Liver (tissue), 9 donors: ENCODE measurements around the gene JAG1. TPM values are rescaled to one million over a fixed set of nuclear protein-coding genes. Genes with fewer than 3 reads are reported as not detected.

Experiments used
- DNase-seq: peaks from one replicate; pipeline ENCODE4 v3.0.0-alpha.2; 2017; ENCODE audit warnings: low spot score
- H3K27ac ChIP-seq, 2 donors: one replicate each; pipeline ENCODE4 v1.7.0; 2013; ENCODE audit warnings: inconsistent platforms in 2 of 2, low read length in 2 of 2, control low read depth in 1 of 2, low read depth in 1 of 2, mild to moderate bottlenecking in 1 of 2
- H3K27me3 ChIP-seq, 4 donors: one replicate each; pipeline versions ENCODE4 v1.6.1 to v1.7.0; 2013; ENCODE audit warnings: low read length in 3 of 4, inconsistent platforms in 1 of 4, mild to moderate bottlenecking in 1 of 4, moderate library complexity in 1 of 4; ENCODE audit not compliant: control insufficient read depth in 4 of 4, insufficient read depth in 4 of 4
- H3K36me3 ChIP-seq, 4 donors: one replicate each; pipeline versions ENCODE4 v1.6.1 to v1.7.0; 2013; ENCODE audit warnings: low read length in 3 of 4, mild to moderate bottlenecking in 3 of 4, low read depth in 1 of 4, moderate library complexity in 1 of 4; ENCODE audit not compliant: control insufficient read depth in 4 of 4, insufficient read depth in 3 of 4
- H3K4me1 ChIP-seq, 4 donors: one replicate each; pipeline versions ENCODE4 v1.6.1 to v1.7.0; 2013; ENCODE audit warnings: low read length in 3 of 4, mild to moderate bottlenecking in 3 of 4, moderate library complexity in 1 of 4; ENCODE audit not compliant: control insufficient read depth in 4 of 4, insufficient read depth in 4 of 4
- H3K4me3 ChIP-seq, 3 donors: one replicate each; pipeline versions ENCODE4 v1.6.1 to v1.7.0; 2013; ENCODE audit warnings: low read length in 3 of 3, control low read depth in 1 of 3, low read depth in 1 of 3, mild to moderate bottlenecking in 1 of 3
- H3K9ac ChIP-seq, 2 donors: one replicate each; pipeline ENCODE4 v1.7.0; 2013; ENCODE audit warnings: low read length in 2 of 2, mild to moderate bottlenecking in 2 of 2, moderate library complexity in 2 of 2, control low read depth in 1 of 2, low read depth in 1 of 2
- H3K9me3 ChIP-seq, 4 donors: one replicate each; pipeline versions ENCODE4 v1.6.1 to v1.7.0; 2013; ENCODE audit warnings: low read length in 3 of 4; ENCODE audit not compliant: control insufficient read depth in 4 of 4
- CTCF ChIP-seq: fragments of 150-350 bp; IDR thresholded peaks from 2 replicates; pipeline ENCODE4 v1.5.1; 2017; ENCODE audit warnings: improper control_type of control experiment, low read depth, low read length; ENCODE audit not compliant: missing input control
- EGR1 ChIP-seq, 2 donors: IDR thresholded peaks; 2 replicates each; pipeline ENCODE4 v1.6.1; 2016 to 2018; ENCODE audit warnings: antibody characterized with exemption in 2 of 2, low read depth in 2 of 2
- FOXA1 ChIP-seq: IDR thresholded peaks from 2 replicates; pipeline ENCODE4 v1.6.1; 2016; ENCODE audit warnings: antibody characterized with exemption
- FOXA2 ChIP-seq: IDR thresholded peaks from 2 replicates; pipeline ENCODE4 v1.6.1; 2016; ENCODE audit warnings: antibody characterized with exemption
- GABPA ChIP-seq, 2 donors: IDR thresholded peaks in 1 of 2; conservative IDR thresholded peaks in 1 of 2; 2 replicates each; pipeline ENCODE4 v1.6.1; 2016; ENCODE audit warnings: antibody characterized with exemption in 2 of 2, mild to moderate bottlenecking in 1 of 2, moderate library complexity in 1 of 2
- HNF4A ChIP-seq, 2 donors: conservative IDR thresholded peaks; 2 replicates each; pipeline ENCODE4 v1.6.1; 2016; ENCODE audit warnings: antibody characterized with exemption in 2 of 2, mild to moderate bottlenecking in 2 of 2
- NR2F2 ChIP-seq: IDR thresholded peaks from 2 replicates; pipeline ENCODE4 v1.6.1; 2016; ENCODE audit warnings: antibody characterized with exemption
- RAD21 ChIP-seq, 2 donors: IDR thresholded peaks; 2 replicates each; pipeline ENCODE4 v1.6.1; 2016; ENCODE audit warnings: antibody characterized with exemption in 2 of 2, mild to moderate bottlenecking in 2 of 2
- RXRA ChIP-seq, 2 donors: IDR thresholded peaks; 2 replicates each; pipeline ENCODE4 v1.6.1; 2017 to 2018; ENCODE audit warnings: antibody characterized with exemption in 2 of 2, mild to moderate bottlenecking in 1 of 2
- SP1 ChIP-seq: IDR thresholded peaks from 2 replicates; pipeline ENCODE4 v1.6.1; 2018; ENCODE audit warnings: antibody characterized with exemption, mild to moderate bottlenecking
- TAF1 ChIP-seq: conservative IDR thresholded peaks from 2 replicates; pipeline ENCODE4 v1.6.1; 2016; ENCODE audit warnings: antibody characterized with exemption, mild to moderate bottlenecking
- YY1 ChIP-seq: IDR thresholded peaks from 2 replicates; pipeline ENCODE4 v1.6.1; 2016; ENCODE audit warnings: antibody characterized with exemption, mild to moderate bottlenecking
- ZBTB33 ChIP-seq: IDR thresholded peaks from 2 replicates; pipeline ENCODE4 v1.6.1; 2016; ENCODE audit warnings: antibody characterized with exemption
- WGBS: extraction: QIAGEN DNeasy Blood & Tissue Kit; methylation state at CpG from one replicate; pipeline ENCODE4 v1.1.7; 2013; 5-methylcytosine and 5-hydroxymethylcytosine counted together
- polyA plus RNA-seq, 2 donors: library from polyadenylated mRNA; stranded (reverse) in 1 of 2; unstranded in 1 of 2; fragments of 200-250 nt in 1 of 2; fragments of >200 nt in 1 of 2; fragmentation: Nextera tagmentation in 1 of 2; extraction: Ambion mirVana in 1 of 2; gene quantifications; one replicate each; pipeline versions ENCODE4 v1.2.1 to v1.2.3, GENCODE V29; 2013 to 2015
- total RNA-seq, 2 donors: library from RNA; depleted of rRNA; stranded (reverse); fragments of >200 nt; gene quantifications; one replicate each; pipeline ENCODE4 v1.2.3, GENCODE V29; 2014
- TF ChIP-seq, protein P1 (sequence below): IDR thresholded peaks from 2 replicates; pipeline ENCODE4 v1.6.1; 2016; ENCODE audit warnings: antibody characterized with exemption, mild to moderate bottlenecking
- TF ChIP-seq, protein P2 (sequence below): IDR thresholded peaks from 2 replicates; pipeline ENCODE4 v1.6.1; 2016; ENCODE audit warnings: antibody characterized with exemption
- donor health status: healthy.
- donor health status: healthy.
- donor health status: healthy.
- donor health status: healthy.
- donor health status: healthy.

JAG1 gene
- total and polyA plus RNA-seq, 4 donors = 1.8 to 16.6 (median 4.6) TPM

- Histone ChIP-seq H3K9me3 (peaks cover 0 to 2% (median 0%) of the 10 kb centered on the region in 4 donors), H3K36me3 (no peaks in the 10 kb centered on the region), H3K9ac (no peak overlapping the region), H3K27me3 (no peaks in the 10 kb centered on the region), H3K4me1 (no peaks in the 10 kb centered on the region), H3K4me3 (no peak overlapping the region), H3K27ac (no peak overlapping the region)
- TF ChIP-seq ZBTB33 (no peak), EGR1 (IDR thresholded peaks at IDR 0.05; ENCODE audit: low read depth in 2 of 2) (no peak), FOXA1 (no peak)
- TF ChIP-seq, protein P1, sequence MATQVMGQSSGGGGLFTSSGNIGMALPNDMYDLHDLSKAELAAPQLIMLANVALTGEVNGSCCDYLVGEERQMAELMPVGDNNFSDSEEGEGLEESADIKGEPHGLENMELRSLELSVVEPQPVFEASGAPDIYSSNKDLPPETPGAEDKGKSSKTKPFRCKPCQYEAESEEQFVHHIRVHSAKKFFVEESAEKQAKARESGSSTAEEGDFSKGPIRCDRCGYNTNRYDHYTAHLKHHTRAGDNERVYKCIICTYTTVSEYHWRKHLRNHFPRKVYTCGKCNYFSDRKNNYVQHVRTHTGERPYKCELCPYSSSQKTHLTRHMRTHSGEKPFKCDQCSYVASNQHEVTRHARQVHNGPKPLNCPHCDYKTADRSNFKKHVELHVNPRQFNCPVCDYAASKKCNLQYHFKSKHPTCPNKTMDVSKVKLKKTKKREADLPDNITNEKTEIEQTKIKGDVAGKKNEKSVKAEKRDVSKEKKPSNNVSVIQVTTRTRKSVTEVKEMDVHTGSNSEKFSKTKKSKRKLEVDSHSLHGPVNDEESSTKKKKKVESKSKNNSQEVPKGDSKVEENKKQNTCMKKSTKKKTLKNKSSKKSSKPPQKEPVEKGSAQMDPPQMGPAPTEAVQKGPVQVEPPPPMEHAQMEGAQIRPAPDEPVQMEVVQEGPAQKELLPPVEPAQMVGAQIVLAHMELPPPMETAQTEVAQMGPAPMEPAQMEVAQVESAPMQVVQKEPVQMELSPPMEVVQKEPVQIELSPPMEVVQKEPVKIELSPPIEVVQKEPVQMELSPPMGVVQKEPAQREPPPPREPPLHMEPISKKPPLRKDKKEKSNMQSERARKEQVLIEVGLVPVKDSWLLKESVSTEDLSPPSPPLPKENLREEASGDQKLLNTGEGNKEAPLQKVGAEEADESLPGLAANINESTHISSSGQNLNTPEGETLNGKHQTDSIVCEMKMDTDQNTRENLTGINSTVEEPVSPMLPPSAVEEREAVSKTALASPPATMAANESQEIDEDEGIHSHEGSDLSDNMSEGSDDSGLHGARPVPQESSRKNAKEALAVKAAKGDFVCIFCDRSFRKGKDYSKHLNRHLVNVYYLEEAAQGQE = no peak
- no peak for DNase-seq
- WGBS = 78% methylated on average over 2 of the region's 2 CpGs
These were observed 25.7 kb upstream of the JAG1 start for GRCh38 chr20:10699489-10699888.

- Histone ChIP-seq H3K4me1 (no peaks in the 10 kb centered on the region), H3K9ac (no peak overlapping the region), H3K9me3 (no peaks in the 10 kb centered on the region), H3K27me3 (no peaks in the 10 kb centered on the region), H3K27ac (no peak overlapping the region), H3K4me3 (no peak overlapping the region), H3K36me3 (no peaks in the 10 kb centered on the region)
- WGBS = 74% methylated on average over 5 of the region's 5 CpGs
- DNase-seq = peak; percentile 42
- TF ChIP-seq RAD21 (IDR thresholded peaks at IDR 0.05) (peak; percentile 73 to 78), SP1 (no peak), CTCF (peak; percentile 49)
These were observed 22.9 kb upstream of the JAG1 start for GRCh38 chr20:10696650-10697049.

GRCh38 chr20:10689385-10689784 lies 15.6 kb upstream of the JAG1 start:
- Histone ChIP-seq H3K9ac (no peak overlapping the region), H3K27ac (no peak overlapping the region), H3K4me1 (no peaks in the 10 kb centered on the region), H3K4me3 (no peak overlapping the region), H3K9me3 (no peaks in the 10 kb centered on the region), H3K27me3 (no peaks in the 10 kb centered on the region), H3K36me3 (no peaks in the 10 kb centered on the region)
- no peak for TF ChIP-seq FOXA2
- no peak for TF ChIP-seq TAF1
- no peak for TF ChIP-seq HNF4A (conservative IDR thresholded peaks at IDR 0.05)
- TF ChIP-seq, protein P2, sequence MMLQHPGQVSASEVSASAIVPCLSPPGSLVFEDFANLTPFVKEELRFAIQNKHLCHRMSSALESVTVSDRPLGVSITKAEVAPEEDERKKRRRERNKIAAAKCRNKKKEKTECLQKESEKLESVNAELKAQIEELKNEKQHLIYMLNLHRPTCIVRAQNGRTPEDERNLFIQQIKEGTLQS = no peak
- no peak for TF ChIP-seq RAD21 (IDR thresholded peaks at IDR 0.05)
- no peak for TF ChIP-seq RXRA (IDR thresholded peaks at IDR 0.05)
- no peak for TF ChIP-seq GABPA (IDR thresholded peaks at IDR 0.05 in 1 of 2, conservative IDR thresholded peaks at IDR 0.05 in 1 of 2)
- no peak for TF ChIP-seq NR2F2
- TF ChIP-seq YY1 = no peak
- TF ChIP-seq SP1 = no peak
- no peak for TF ChIP-seq ZBTB33
- TF ChIP-seq, protein P1 = no peak
- no peak for DNase-seq
- 52% methylated on average over 1 of the region's 1 CpG for WGBS
